Measurements from ENCODE around the gene THOP1. TPM values are rescaled to one million over a fixed set of nuclear protein-coding genes. Genes with fewer than 3 reads are reported as not detected.

THOP1 gene
- polyA plus RNA-seq, 3 donors = 13.4 to 17.6 (median 14.6) TPM

DNA sequence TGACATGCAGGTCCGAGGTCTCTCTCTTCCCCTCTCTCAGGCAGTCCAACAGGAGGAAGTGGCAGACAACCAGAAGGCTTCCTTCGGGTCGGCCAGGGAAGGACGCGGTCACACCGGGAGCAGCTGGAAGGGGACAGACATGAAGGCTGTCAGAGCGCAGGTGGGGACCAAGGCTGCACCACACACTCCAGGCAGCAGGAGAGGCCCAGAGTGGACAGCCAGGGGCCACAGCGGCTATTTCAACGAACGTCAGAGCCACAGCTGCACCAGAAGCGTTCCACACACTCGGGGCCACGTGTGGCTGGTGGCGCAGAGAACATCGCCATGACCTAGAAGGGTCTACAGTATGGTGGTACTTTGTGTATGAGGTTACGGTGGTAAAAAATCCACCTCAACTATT is 29.5 kb upstream of the THOP1 start:
- 76% methylated on average over 7 of the region's 16 CpGs for WGBS (ENCODE audit: insufficient coverage)
- no peak for DNase-seq
- Histone ChIP-seq H4K20me1 (ENCODE audit: insufficient read depth, low read length) (no peaks in the 10 kb centered on the region), H3K9ac (ENCODE audit: insufficient read depth, low read length, poor library complexity, severe bottlenecking) (no peak overlapping the region), H3K36me3 (replicated peaks in 1 of 2; ENCODE audit: control insufficient read depth in 1 of 2, insufficient read depth in 2 of 2, low read length in 2 of 2) (peaks cover 49 to 69% of the 10 kb centered on the region in 2 donors), H3K27me3 (ENCODE audit: control insufficient read depth in 2 of 2, insufficient read depth in 2 of 2, low read length in 2 of 2) (no peaks in the 10 kb centered on the region), H3K4me2 (replicated peaks; ENCODE audit: extremely low read depth, low read length, poor library complexity, severe bottlenecking) (no peak overlapping the region), H3K4me3 (replicated peaks in 1 of 3; ENCODE audit: low read depth in 2 of 3, low read length in 3 of 3) (no peak overlapping the region), H3K27ac (ENCODE audit: low read depth in 1 of 2, low read length in 2 of 2) (no peak overlapping the region), H2AFZ (ENCODE audit: insufficient read depth, low read depth, low read length, poor library complexity, severe bottlenecking) (no peak overlapping the region), H3K4me1 (ENCODE audit: control insufficient read depth in 1 of 2, insufficient read depth in 2 of 2, low read length in 2 of 2) (peaks cover 2 to 4% of the 10 kb centered on the region in 2 donors), H3K79me2 (ENCODE audit: insufficient read depth, low read length) (no peaks in the 10 kb centered on the region), H3K9me3 (replicated peaks in 1 of 2; ENCODE audit: control insufficient read depth in 1 of 2, insufficient read depth in 1 of 2, low read length in 2 of 2) (no peaks in the 10 kb centered on the region)
- Mint-ChIP-seq H3K27me3 (ENCODE audit: low read depth in 3 of 3) (peaks cover 0 to 3% (median 0%) of the 10 kb centered on the region in 3 donors), H3K4me1 (peaks cover 5% of the 10 kb centered on the region), H3K9me3 (peaks cover 0 to 2% (median 0%) of the 10 kb centered on the region in 7 donors), H3K36me3 (peaks cover 42 to 75% of the 10 kb centered on the region in 2 donors), H3K4me3 (no peak overlapping the region), H3K27ac (no peak overlapping the region)
- TF ChIP-seq, protein P1, sequence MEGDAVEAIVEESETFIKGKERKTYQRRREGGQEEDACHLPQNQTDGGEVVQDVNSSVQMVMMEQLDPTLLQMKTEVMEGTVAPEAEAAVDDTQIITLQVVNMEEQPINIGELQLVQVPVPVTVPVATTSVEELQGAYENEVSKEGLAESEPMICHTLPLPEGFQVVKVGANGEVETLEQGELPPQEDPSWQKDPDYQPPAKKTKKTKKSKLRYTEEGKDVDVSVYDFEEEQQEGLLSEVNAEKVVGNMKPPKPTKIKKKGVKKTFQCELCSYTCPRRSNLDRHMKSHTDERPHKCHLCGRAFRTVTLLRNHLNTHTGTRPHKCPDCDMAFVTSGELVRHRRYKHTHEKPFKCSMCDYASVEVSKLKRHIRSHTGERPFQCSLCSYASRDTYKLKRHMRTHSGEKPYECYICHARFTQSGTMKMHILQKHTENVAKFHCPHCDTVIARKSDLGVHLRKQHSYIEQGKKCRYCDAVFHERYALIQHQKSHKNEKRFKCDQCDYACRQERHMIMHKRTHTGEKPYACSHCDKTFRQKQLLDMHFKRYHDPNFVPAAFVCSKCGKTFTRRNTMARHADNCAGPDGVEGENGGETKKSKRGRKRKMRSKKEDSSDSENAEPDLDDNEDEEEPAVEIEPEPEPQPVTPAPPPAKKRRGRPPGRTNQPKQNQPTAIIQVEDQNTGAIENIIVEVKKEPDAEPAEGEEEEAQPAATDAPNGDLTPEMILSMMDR (IDR thresholded peaks at IDR 0.05) = no peak
- intact Hi-C loops (cut with micrococcal nuclease) = no loop called here

DNA sequence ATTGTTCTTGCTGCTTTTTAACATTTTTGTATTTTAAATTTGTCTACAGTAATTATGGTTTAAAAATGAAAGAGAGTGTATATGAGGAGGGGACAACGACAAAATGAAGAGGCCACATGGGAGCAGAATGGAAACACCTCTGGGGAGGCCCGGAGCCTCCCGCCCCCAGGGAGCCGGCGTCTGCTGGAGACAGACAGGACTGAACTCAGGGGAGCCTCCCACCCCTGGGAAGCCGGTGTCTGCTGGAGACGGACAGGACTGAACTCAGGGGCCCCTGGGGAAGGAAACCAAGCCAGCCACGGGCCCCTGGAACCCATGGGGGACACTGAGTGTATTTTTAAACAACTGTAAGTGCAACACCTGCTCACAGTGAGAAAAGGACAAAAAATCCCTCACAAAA is 28.8 kb upstream of the THOP1 start:
- H3K27ac Mint-ChIP-seq = peak overlapping the region in 2 of 7 donors; percentile 16 to 36
- H2AFZ ChIP-seq (ENCODE audit: insufficient read depth, low read depth, low read length, poor library complexity, severe bottlenecking) = no peak overlapping the region
- H3K4me1 ChIP-seq (ENCODE audit: control insufficient read depth in 1 of 2, insufficient read depth in 2 of 2, low read length in 2 of 2) = no peaks in the 10 kb centered on the region
- H3K36me3 Mint-ChIP-seq = peaks cover 48 to 82% of the 10 kb centered on the region in 2 donors
- TF ChIP-seq, protein P1 (IDR thresholded peaks at IDR 0.05) = no peak
- peaks cover 0 to 2% (median 0%) of the 10 kb centered on the region in 3 donors for H3K27me3 Mint-ChIP-seq (ENCODE audit: low read depth in 3 of 3)
- H3K27ac ChIP-seq (ENCODE audit: low read depth in 1 of 2, low read length in 2 of 2) = no peak overlapping the region
- WGBS (ENCODE audit: insufficient coverage) = 89% methylated on average over 6 of the region's 8 CpGs
- peaks cover 0 to 2% (median 0%) of the 10 kb centered on the region in 7 donors for H3K9me3 Mint-ChIP-seq
- no peaks in the 10 kb centered on the region for H3K9me3 ChIP-seq (replicated peaks in 1 of 2; ENCODE audit: control insufficient read depth in 1 of 2, insufficient read depth in 1 of 2, low read length in 2 of 2)
- H3K9ac ChIP-seq (ENCODE audit: insufficient read depth, low read length, poor library complexity, severe bottlenecking) = no peak overlapping the region
- H3K36me3 ChIP-seq (replicated peaks in 1 of 2; ENCODE audit: control insufficient read depth in 1 of 2, insufficient read depth in 2 of 2, low read length in 2 of 2) = peaks cover 56 to 76% of the 10 kb centered on the region in 2 donors
- no peaks in the 10 kb centered on the region for H3K79me2 ChIP-seq (ENCODE audit: insufficient read depth, low read length)
- H3K27me3 ChIP-seq (ENCODE audit: control insufficient read depth in 2 of 2, insufficient read depth in 2 of 2, low read length in 2 of 2) = no peaks in the 10 kb centered on the region
- H3K4me3 Mint-ChIP-seq = no peak overlapping the region
- H4K20me1 ChIP-seq (ENCODE audit: insufficient read depth, low read length) = no peaks in the 10 kb centered on the region
- H3K4me2 ChIP-seq (replicated peaks; ENCODE audit: extremely low read depth, low read length, poor library complexity, severe bottlenecking) = no peak overlapping the region
- H3K4me1 Mint-ChIP-seq = no peaks in the 10 kb centered on the region
- DNase-seq = no peak
- intact Hi-C loops (cut with micrococcal nuclease) = no loop called here
- no peak overlapping the region for H3K4me3 ChIP-seq (replicated peaks in 1 of 3; ENCODE audit: low read depth in 2 of 3, low read length in 3 of 3)
